Gastrocnemius medialis (tissue), 4 donors: ENCODE results near the gene GNAS-AS1.

Experiments used
- POLR2A ChIP-seq, 2 donors: fragments of 450-650 bp; IDR thresholded peaks; one replicate each; pipeline ENCODE4 v1.6.1; 2017; ENCODE audit warnings: antibody characterized with exemption in 2 of 2, mild to moderate bottlenecking in 2 of 2, moderate library complexity in 2 of 2
- TF ChIP-seq, protein P1 (sequence below), 5 experiments: fragments of 450-650 bp in 3 of 5; fragments of 200-600 bp in 2 of 5; sonication (generic) in 2 of 5; IDR thresholded peaks in 4 of 5; conservative IDR thresholded peaks in 1 of 5; 1 replicate in 4 of 5; 2 replicates in 1 of 5; pipeline ENCODE4 v1.5.1; 2016 to 2019; ENCODE audit warnings: antibody characterized with exemption in 5 of 5, mild to moderate bottlenecking in 3 of 5, moderate library complexity in 3 of 5

GRCh38 chr20:58813369-58813768 lies 37.3 kb downstream of the GNAS-AS1 start:
- TF ChIP-seq, protein P1, sequence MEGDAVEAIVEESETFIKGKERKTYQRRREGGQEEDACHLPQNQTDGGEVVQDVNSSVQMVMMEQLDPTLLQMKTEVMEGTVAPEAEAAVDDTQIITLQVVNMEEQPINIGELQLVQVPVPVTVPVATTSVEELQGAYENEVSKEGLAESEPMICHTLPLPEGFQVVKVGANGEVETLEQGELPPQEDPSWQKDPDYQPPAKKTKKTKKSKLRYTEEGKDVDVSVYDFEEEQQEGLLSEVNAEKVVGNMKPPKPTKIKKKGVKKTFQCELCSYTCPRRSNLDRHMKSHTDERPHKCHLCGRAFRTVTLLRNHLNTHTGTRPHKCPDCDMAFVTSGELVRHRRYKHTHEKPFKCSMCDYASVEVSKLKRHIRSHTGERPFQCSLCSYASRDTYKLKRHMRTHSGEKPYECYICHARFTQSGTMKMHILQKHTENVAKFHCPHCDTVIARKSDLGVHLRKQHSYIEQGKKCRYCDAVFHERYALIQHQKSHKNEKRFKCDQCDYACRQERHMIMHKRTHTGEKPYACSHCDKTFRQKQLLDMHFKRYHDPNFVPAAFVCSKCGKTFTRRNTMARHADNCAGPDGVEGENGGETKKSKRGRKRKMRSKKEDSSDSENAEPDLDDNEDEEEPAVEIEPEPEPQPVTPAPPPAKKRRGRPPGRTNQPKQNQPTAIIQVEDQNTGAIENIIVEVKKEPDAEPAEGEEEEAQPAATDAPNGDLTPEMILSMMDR (IDR thresholded peaks at IDR 0.05 in 4 of 5, conservative IDR thresholded peaks at IDR 0.05 in 1 of 5), result no peak
- TF ChIP-seq POLR2A (IDR thresholded peaks at IDR 0.05), result no peak
